Activated CD8-positive, alpha-beta T cell treated with anti-CD3 and anti-CD28 coated beads, Interleukin-2, amount 10 ng/mL, durations not matched to agents 7 days and 5 days (primary cell): ENCODE data around the gene PIGC. TPM values are rescaled to one million over a fixed set of nuclear protein-coding genes. Genes with fewer than 3 reads are reported as not detected.
A peak's percentile ranks its signal among the peaks of the same experiment; 100 is the strongest.

Source experiments
- ATAC-seq: fragments of 150-1000 bp; cut with Tn5 transposase; one replicate; pipeline ENCODE4 v1.10.0; 2021; ENCODE audit warnings: moderate library complexity
- CTCF ChIA-PET: fragments of 350-600 bp; sonication (Branson Sonifier 250); formaldehyde crosslinking; loops from one replicate; lab custom pipeline; 2021; ENCODE audit warnings: antibody characterized with exemption; lab: Charles Lee
- POLR2A ChIA-PET: fragments of 350-600 bp; sonication (Branson Sonifier 250); formaldehyde crosslinking; loops from one replicate; lab custom pipeline; 2021; ENCODE audit warnings: antibody characterized with exemption; lab: Charles Lee
- DNase-seq: peaks from one replicate; pipeline ENCODE4 v3.0.0-alpha.2; 2020
- H3K27ac Mint-ChIP-seq: one replicate; pipeline ENCODE4 v1.8.0; 2021; ENCODE audit warnings: mild to moderate bottlenecking, mixed read lengths
- H3K27me3 Mint-ChIP-seq: one replicate; pipeline ENCODE4 v1.8.0; 2021; ENCODE audit warnings: low read depth, mixed read lengths
- H3K36me3 Mint-ChIP-seq: one replicate; pipeline ENCODE4 v1.8.0; 2021; ENCODE audit warnings: low read depth, mixed read lengths
- H3K4me1 Mint-ChIP-seq: one replicate; pipeline ENCODE4 v1.8.0; 2021; ENCODE audit warnings: low read depth, mixed read lengths
- H3K4me3 Mint-ChIP-seq: one replicate; pipeline ENCODE4 v1.8.0; 2021; ENCODE audit warnings: mild to moderate bottlenecking, mixed read lengths
- H3K9me3 Mint-ChIP-seq: one replicate; pipeline ENCODE4 v1.8.0; 2022; ENCODE audit warnings: mixed read lengths; ENCODE audit not compliant: insufficient read depth
- total RNA-seq, 2 experiments: library from RNA; stranded (reverse); gene quantifications; one replicate each; pipeline ENCODE4 v1.2.3, GENCODE V29; 2021

Gene PIGC
- total RNA-seq, 2 experiments from 2014 or later = 25.4 to 27.0 TPM

GRCh38 chr1:172429331-172430127 lies 14.3 kb downstream of the PIGC start:
- Mint-ChIP-seq H3K9me3 (no peaks in the 10 kb centered on the region), H3K27me3 (no peaks in the 10 kb centered on the region), H3K4me3 (no peak overlapping the region), H3K4me1 (peaks cover 35% of the 10 kb centered on the region), H3K36me3 (no peaks in the 10 kb centered on the region), H3K27ac (no peak overlapping the region)
- DNase-seq = peak; percentile 71
- ATAC-seq = peak; percentile 70
- ChIA-PET CTCF (interaction anchor here (0.5 to 7.8 kb wide), 29 partner anchors 8 to 772 kb away, joined by 3 to 107 read pairs (median 4); partner anchors contain the start of gene PIGC), POLR2A (no interaction called here)

DNA sequence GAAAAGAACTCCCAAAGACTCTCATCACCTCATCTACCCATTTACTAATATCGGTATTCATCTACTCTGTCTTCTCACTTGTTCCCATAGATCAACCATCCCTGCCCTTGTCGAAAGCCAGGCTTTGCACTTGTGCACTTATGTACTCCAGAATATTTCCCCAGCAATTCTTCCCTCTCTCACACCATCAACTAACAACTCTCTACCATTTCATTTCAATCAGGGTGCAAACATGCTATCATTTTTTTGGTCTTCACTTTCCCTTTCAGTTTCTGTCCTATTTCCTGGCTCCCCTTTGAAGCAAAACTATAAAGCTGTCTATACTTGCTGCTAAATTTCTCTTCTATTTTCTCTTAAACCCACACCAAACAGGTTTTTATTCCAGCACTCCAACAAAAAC lies 16.7 kb downstream of the PIGC start:
- POLR2A ChIA-PET = interaction anchor here (1.5 kb wide), 1 partner anchor 9 kb away, joined by 3 read pairs; no protein-coding TSS in a partner anchor
- ATAC-seq = peak; percentile 73
- H3K27ac Mint-ChIP-seq = no peak overlapping the region

GRCh38 chr1:172425339-172425738 lies 18.5 kb downstream of the PIGC start:
- H3K27me3 Mint-ChIP-seq = no peaks in the 10 kb centered on the region
- CTCF ChIA-PET = interaction anchor here (1.1 to 1.6 kb wide), 3 partner anchors 17 to 26 kb away, joined by 3 to 4 read pairs (median 4); no protein-coding TSS in a partner anchor
- ATAC-seq (no peak), DNase-seq (no peak)
- no peak overlapping the region for H3K27ac Mint-ChIP-seq
- POLR2A ChIA-PET = no interaction called here
- H3K4me1 Mint-ChIP-seq = peaks cover 10% of the 10 kb centered on the region
- no peaks in the 10 kb centered on the region for H3K9me3 Mint-ChIP-seq
- H3K36me3 Mint-ChIP-seq = peaks cover 2% of the 10 kb centered on the region
- no peak overlapping the region for H3K4me3 Mint-ChIP-seq

More for the DNA sequence above, 16.7 kb downstream of the PIGC start:
- DNase-seq = no peak
- Mint-ChIP-seq H3K27me3 (no peaks in the 10 kb centered on the region), H3K9me3 (no peaks in the 10 kb centered on the region), H3K4me1 (peaks cover 25% of the 10 kb centered on the region), H3K4me3 (no peak overlapping the region), H3K36me3 (peaks cover 2% of the 10 kb centered on the region)
- CTCF ChIA-PET = interaction anchor here (1.3 to 7.8 kb wide), 8 partner anchors 10 to 627 kb away, joined by 3 to 107 read pairs (median 9); partner anchors contain the start of gene PIGC

DNA sequence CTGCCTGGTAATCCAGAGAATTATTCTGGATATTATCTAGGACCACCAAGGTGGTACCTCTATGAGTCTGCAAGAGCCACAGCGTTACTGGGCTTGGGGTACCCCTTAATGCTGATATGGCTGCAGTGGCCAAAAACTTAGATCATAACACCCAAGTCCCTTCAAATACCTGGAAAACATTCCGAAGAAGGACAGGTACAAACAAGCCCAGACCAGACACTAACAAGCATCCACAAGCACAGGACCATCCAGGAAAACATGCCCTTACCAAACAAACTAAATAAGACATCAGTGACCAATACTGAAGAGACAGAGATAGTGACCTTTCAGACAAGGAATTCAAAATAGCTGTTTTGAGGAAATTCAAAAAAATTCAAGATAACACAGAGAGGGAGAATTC lies 20.5 kb downstream of the PIGC start:
- POLR2A ChIA-PET = no interaction called here
- Mint-ChIP-seq H3K27me3 (no peaks in the 10 kb centered on the region), H3K27ac (no peak overlapping the region), H3K9me3 (no peaks in the 10 kb centered on the region), H3K4me1 (no peaks in the 10 kb centered on the region), H3K4me3 (no peak overlapping the region), H3K36me3 (peaks cover 2% of the 10 kb centered on the region)
- DNase-seq = no peak
- no peak for ATAC-seq
- CTCF ChIA-PET = interaction anchor here (1.0 kb wide), 1 partner anchor 20 kb away, joined by 3 read pairs; no protein-coding TSS in a partner anchor

- H3K9me3 Mint-ChIP-seq = no peaks in the 10 kb centered on the region
- H3K27me3 Mint-ChIP-seq = no peaks in the 10 kb centered on the region
- no peak overlapping the region for H3K27ac Mint-ChIP-seq
- H3K4me1 Mint-ChIP-seq = no peaks in the 10 kb centered on the region
- ATAC-seq (no peak), DNase-seq (no peak)
- peaks cover 2% of the 10 kb centered on the region for H3K36me3 Mint-ChIP-seq
- H3K4me3 Mint-ChIP-seq = no peak overlapping the region
- ChIA-PET POLR2A (no interaction called here), CTCF (no interaction called here)
These were observed 21.8 kb downstream of the PIGC start for GRCh38 chr1:172421974-172422604.

- no peaks in the 10 kb centered on the region for H3K4me1 Mint-ChIP-seq
- no peak within 1 kb of the TSS for H3K4me3 Mint-ChIP-seq
- DNase-seq = no peak
- H3K9me3 Mint-ChIP-seq = no peaks in the 10 kb centered on the region
- CTCF ChIA-PET = interaction anchor here (1.3 to 2.2 kb wide), 2 partner anchors 12 to 418 kb away, joined by 5 to 8 read pairs; no protein-coding TSS in a partner anchor
- H3K27me3 Mint-ChIP-seq = no peaks in the 10 kb centered on the region
- H3K27ac Mint-ChIP-seq = no peak within 1 kb of the TSS
- peaks cover 2% of the 10 kb centered on the region for H3K36me3 Mint-ChIP-seq
- ATAC-seq = no peak
- POLR2A ChIA-PET = no interaction called here
These were observed 23.5 kb downstream of the PIGC start, which contains the start of gene C1orf105 for GRCh38 chr1:172420385-172420784. TSS of gene C1orf105 (plus strand) at chr1:172420685. CDS start at chr1:172420886, 201 bp downstream.

GRCh38 chr1:172417557-172417956 lies 26.3 kb downstream of the PIGC start:
- H3K36me3 Mint-ChIP-seq = peaks cover 2% of the 10 kb centered on the region
- ChIA-PET CTCF (interaction anchor here (1.1 to 3.4 kb wide), 7 partner anchors 10 to 415 kb away, joined by 3 to 13 read pairs (median 3); no protein-coding TSS in a partner anchor), POLR2A (interaction anchor here (0.7 kb wide), 1 partner anchor 9 kb away, joined by 3 read pairs; no protein-coding TSS in a partner anchor)
- no peak overlapping the region for H3K27ac Mint-ChIP-seq
- H3K4me1 Mint-ChIP-seq = no peaks in the 10 kb centered on the region
- DNase-seq (no peak), ATAC-seq (no peak)
- no peaks in the 10 kb centered on the region for H3K9me3 Mint-ChIP-seq
- no peak overlapping the region for H3K4me3 Mint-ChIP-seq
- no peaks in the 10 kb centered on the region for H3K27me3 Mint-ChIP-seq

DNA sequence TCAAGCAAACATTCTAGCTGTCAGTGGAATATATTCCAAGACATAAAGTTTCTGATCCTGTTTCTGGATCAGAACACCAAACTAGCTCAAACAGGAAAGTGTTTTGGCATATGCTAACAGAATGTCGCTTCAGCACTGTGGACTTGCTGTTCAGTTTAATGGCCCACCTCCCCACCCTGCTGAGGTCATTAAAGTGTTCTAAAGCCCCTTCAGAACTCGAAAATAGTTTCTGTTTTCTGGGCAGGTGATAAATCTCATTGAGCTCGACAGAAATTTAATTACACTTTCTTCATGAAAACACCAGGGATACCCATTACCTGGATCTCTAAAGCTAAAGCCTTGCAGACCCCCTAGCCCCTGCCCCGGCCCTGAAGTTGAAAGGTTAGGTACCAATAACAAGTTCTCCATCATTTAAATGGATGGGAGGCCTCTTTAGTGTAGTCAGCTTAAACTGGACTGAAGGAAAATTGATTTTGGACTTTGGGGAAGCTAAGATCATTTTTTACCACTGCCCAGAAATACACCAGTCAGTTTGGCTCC lies 27.3 kb downstream of the PIGC start:
- CTCF ChIA-PET = interaction anchor here (1.0 to 3.4 kb wide), 8 partner anchors 11 to 414 kb away, joined by 3 to 13 read pairs (median 3); no protein-coding TSS in a partner anchor
- no peaks in the 10 kb centered on the region for H3K27me3 Mint-ChIP-seq

GRCh38 chr1:172414331-172414730 lies 29.5 kb downstream of the PIGC start:
- ChIA-PET POLR2A (no interaction called here), CTCF (interaction anchor here (2.5 kb wide), 1 partner anchor 12 kb away, joined by 9 read pairs; no protein-coding TSS in a partner anchor)
- Mint-ChIP-seq H3K27me3 (no peaks in the 10 kb centered on the region), H3K9me3 (no peaks in the 10 kb centered on the region), H3K36me3 (peaks cover 2% of the 10 kb centered on the region), H3K4me3 (no peak overlapping the region), H3K4me1 (no peaks in the 10 kb centered on the region), H3K27ac (no peak overlapping the region)
- DNase-seq (no peak), ATAC-seq (no peak)

More for the DNA sequence above, 27.3 kb downstream of the PIGC start:
- Mint-ChIP-seq H3K9me3 (no peaks in the 10 kb centered on the region), H3K4me1 (no peaks in the 10 kb centered on the region), H3K36me3 (peaks cover 2% of the 10 kb centered on the region), H3K27ac (no peak overlapping the region), H3K4me3 (no peak overlapping the region)
- DNase-seq (no peak), ATAC-seq (no peak)
- POLR2A ChIA-PET = no interaction called here

GRCh38 chr1:172411791-172412338 lies 32.0 kb downstream of the PIGC start:
- H3K27me3 Mint-ChIP-seq = no peaks in the 10 kb centered on the region
- CTCF ChIA-PET = interaction anchor here (1.0 to 1.6 kb wide), 4 partner anchors 11 to 767 kb away, joined by 3 to 9 read pairs (median 4); no protein-coding TSS in a partner anchor
- no peak overlapping the region for H3K4me3 Mint-ChIP-seq
- H3K4me1 Mint-ChIP-seq = no peaks in the 10 kb centered on the region
- POLR2A ChIA-PET = no interaction called here
- DNase-seq (no peak), ATAC-seq (no peak)
- no peaks in the 10 kb centered on the region for H3K9me3 Mint-ChIP-seq
- no peak overlapping the region for H3K27ac Mint-ChIP-seq
- H3K36me3 Mint-ChIP-seq = peaks cover 2% of the 10 kb centered on the region

- DNase-seq = no peak
- Mint-ChIP-seq H3K36me3 (peaks cover 2% of the 10 kb centered on the region), H3K4me1 (no peaks in the 10 kb centered on the region), H3K9me3 (no peaks in the 10 kb centered on the region), H3K27me3 (no peaks in the 10 kb centered on the region), H3K27ac (no peak overlapping the region), H3K4me3 (no peak overlapping the region)
- POLR2A ChIA-PET = no interaction called here
- no peak for ATAC-seq
- CTCF ChIA-PET = interaction anchor here (1.0 kb wide), 1 partner anchor 20 kb away, joined by 4 read pairs; no protein-coding TSS in a partner anchor
These were observed 33.8 kb downstream of the PIGC start for GRCh38 chr1:172410027-172410426.
